Upper lobe of left lung (tissue), 6 donors: ENCODE measurements around the gene CLRN3. TPM values are rescaled to one million over a fixed set of nuclear protein-coding genes. Genes with fewer than 3 reads are reported as not detected.

Experiments
- ATAC-seq, 2 donors: fragments of 200-7000 bp; cut with Tn5 transposase; one replicate each; pipeline ENCODE4 v1.9.1; 2022; ENCODE audit warnings: mild to moderate bottlenecking in 2 of 2, moderate library complexity in 2 of 2; ENCODE audit not compliant: low FRiP score in 2 of 2
- DNase-seq, 2 donors: peaks; one replicate each; pipeline ENCODE4 v3.0.0-alpha.2; 2019 to 2020
- H3K27ac ChIP-seq, 4 donors: fragments of 200-600 bp; sonication (generic); one replicate each; pipeline ENCODE4 v1.5.1; 2016 to 2019
- H3K27me3 ChIP-seq, 4 donors: fragments of 200-600 bp; sonication (generic); one replicate each; pipeline ENCODE4 v1.5.1; 2017 to 2019
- H3K36me3 ChIP-seq, 4 donors: fragments of 200-600 bp; sonication (generic); one replicate each; pipeline ENCODE4 v1.5.1; 2016 to 2019
- H3K4me1 ChIP-seq, 4 donors: fragments of 200-600 bp; sonication (generic); one replicate each; pipeline ENCODE4 v1.5.1; 2018 to 2019
- H3K4me3 ChIP-seq, 4 donors: fragments of 200-600 bp; sonication (generic); one replicate each; pipeline ENCODE4 v1.5.1; 2017 to 2019; ENCODE audit warnings: mild to moderate bottlenecking in 2 of 4, moderate library complexity in 1 of 4
- H3K9me3 ChIP-seq, 4 donors: fragments of 200-600 bp; sonication (generic); one replicate each; pipeline ENCODE4 v1.5.1; 2018 to 2019
- EP300 ChIP-seq, 4 donors: sonication (generic); formaldehyde crosslinking; IDR thresholded peaks; one replicate each; pipeline ENCODE4 v1.5.1; 2017; ENCODE audit warnings: antibody characterized with exemption in 4 of 4, control low read depth in 2 of 4
- POLR2A ChIP-seq, 4 donors: fragments of 450-650 bp; IDR thresholded peaks; one replicate each; pipeline ENCODE4 v1.5.1; 2016 to 2017; ENCODE audit warnings: antibody characterized with exemption in 4 of 4, mild to moderate bottlenecking in 2 of 4
- POLR2AphosphoS5 ChIP-seq, 2 donors: sonication (generic); formaldehyde crosslinking; IDR thresholded peaks; one replicate each; pipeline ENCODE4 v1.5.1; 2017; ENCODE audit warnings: antibody characterized with exemption in 2 of 2
- WGBS, 2 donors: methylation state at CpG; one replicate each; pipeline ENCODE4 v1.1.5; 2017 to 2018; 5-methylcytosine and 5-hydroxymethylcytosine counted together
- total RNA-seq, 6 donors: library from RNA; depleted of rRNA in 4 of 6; stranded (reverse); fragments of >200 nt in 4 of 6; gene quantifications; one replicate each; pipeline versions ENCODE4 v1.1.0 to v1.2.1, GENCODE V29; 2016 to 2021
- TF ChIP-seq, protein P1 (sequence below), 6 experiments: fragments of 450-650 bp in 4 of 6; fragments of 200-600 bp in 2 of 6; sonication (generic) in 2 of 6; IDR thresholded peaks; one replicate each; pipeline ENCODE4 v1.5.1; 2016 to 2019; ENCODE audit warnings: antibody characterized with exemption in 6 of 6
- donor health status: DM: no; HTN: no; CAD: no; lungs with moderate emphysema.
- donor health status: DM: no; HTN: yes; CAD: no; lungs with severe emphysema.

The CLRN3 gene
- total RNA-seq, 6 donors from 2014 or later: 0.37 to 0.49 TPM; not detected in 4

DNA sequence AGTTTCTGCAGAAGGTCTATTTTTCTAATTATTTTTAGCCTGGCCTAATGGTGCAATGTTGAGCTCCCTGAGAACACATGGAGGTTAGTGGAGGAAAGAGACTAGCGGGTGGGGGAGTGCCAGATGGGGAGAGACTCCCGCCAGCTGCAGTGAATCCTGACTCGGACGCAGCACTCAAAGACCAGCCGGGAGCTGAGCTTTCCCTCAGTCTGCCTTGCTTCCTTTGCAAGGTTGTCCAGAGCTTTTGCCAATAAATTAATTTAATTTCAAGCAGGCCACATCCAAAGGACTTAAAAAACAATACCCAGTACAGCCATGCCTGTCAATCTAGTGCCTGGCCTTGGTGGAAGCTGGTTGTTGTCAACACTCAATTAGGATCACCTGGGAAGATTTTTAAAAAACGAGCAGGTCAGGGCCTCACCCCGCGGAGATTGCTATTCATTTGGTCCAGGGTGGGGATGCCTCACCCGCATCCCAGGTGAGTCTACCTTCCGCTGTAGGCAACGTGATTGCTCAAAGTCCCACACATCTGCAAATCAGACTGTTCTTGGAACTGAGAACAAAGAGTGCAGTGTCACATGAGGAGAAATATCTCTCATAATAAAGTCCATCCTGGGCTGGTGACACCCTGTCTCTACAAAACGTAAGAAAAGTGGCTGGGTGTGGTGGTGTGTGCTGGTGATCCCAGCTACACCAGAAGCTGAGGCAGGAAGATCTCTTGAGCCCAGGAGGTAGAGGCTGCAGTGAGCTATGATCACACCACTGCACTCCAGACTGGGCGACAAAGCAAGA lies 4.0 kb downstream of the CLRN3 start:
- H3K9me3 ChIP-seq: no peaks in the 10 kb centered on the region
- H3K4me1 ChIP-seq: peaks cover 0 to 6% (median 2%) of the 10 kb centered on the region in 4 donors
- TF ChIP-seq, protein P1, sequence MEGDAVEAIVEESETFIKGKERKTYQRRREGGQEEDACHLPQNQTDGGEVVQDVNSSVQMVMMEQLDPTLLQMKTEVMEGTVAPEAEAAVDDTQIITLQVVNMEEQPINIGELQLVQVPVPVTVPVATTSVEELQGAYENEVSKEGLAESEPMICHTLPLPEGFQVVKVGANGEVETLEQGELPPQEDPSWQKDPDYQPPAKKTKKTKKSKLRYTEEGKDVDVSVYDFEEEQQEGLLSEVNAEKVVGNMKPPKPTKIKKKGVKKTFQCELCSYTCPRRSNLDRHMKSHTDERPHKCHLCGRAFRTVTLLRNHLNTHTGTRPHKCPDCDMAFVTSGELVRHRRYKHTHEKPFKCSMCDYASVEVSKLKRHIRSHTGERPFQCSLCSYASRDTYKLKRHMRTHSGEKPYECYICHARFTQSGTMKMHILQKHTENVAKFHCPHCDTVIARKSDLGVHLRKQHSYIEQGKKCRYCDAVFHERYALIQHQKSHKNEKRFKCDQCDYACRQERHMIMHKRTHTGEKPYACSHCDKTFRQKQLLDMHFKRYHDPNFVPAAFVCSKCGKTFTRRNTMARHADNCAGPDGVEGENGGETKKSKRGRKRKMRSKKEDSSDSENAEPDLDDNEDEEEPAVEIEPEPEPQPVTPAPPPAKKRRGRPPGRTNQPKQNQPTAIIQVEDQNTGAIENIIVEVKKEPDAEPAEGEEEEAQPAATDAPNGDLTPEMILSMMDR (IDR thresholded peaks at IDR 0.05): no peak
- TF ChIP-seq EP300 (IDR thresholded peaks at IDR 0.05) (no peak), POLR2AphosphoS5 (IDR thresholded peaks at IDR 0.05) (no peak), POLR2A (IDR thresholded peaks at IDR 0.05) (no peak)
- no peak overlapping the region for H3K4me3 ChIP-seq
- H3K36me3 ChIP-seq: no peaks in the 10 kb centered on the region
- no peak for DNase-seq
- no peaks in the 10 kb centered on the region for H3K27me3 ChIP-seq
- no peak for ATAC-seq
- 86 to 91% methylated on average over 13 of the region's 13 CpGs for WGBS, 2 donors
- peak overlapping the region in 1 of 4 donors; percentile 52 for H3K27ac ChIP-seq

DNA sequence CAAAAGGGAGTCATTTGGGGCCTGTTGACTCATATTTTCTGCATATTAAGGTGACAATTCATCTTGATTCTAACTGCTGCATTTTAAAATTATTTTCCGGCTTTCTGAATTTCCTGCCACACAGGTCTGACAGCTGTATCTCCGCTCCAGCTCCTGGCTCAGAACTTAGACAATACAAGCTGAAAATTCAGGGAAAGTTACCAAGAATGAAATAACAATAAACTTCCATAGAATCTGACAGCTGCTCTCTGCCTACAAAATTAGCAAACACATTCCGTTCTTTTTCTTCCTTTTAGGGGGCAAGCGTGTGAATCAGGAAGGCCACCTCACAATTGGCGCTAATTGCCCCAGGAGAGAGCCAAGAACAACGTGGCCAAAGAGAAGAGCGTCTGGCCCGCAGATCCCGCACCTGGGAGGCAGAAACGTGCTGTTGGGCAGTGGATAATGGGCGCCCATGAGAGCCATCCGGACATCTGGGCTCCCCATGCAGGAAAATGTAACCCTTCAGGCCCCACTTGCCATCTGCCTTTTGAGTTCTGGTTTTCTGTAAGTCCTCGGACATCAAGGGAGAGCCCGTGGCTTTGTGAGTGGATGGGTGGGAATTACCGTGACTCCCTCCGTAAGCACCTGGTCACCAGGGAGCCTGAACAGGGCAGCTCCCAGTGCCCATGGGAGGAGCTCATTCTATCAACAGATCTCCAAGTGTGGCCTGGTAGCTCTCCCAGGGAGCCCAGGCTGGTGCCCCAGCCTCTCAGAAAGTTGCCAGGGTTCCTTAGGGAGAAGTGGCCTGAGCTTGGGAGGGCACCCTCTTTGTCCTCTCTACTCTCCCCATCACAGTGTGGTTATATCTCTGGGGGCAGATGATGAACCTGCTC lies 5.0 kb downstream of the CLRN3 start:
- 72 to 73% methylated on average over 14 to 16 of the region's 16 CpGs for WGBS, 2 donors
- Histone ChIP-seq H3K4me3 (no peak overlapping the region), H3K27ac (no peak overlapping the region), H3K27me3 (no peaks in the 10 kb centered on the region), H3K9me3 (no peaks in the 10 kb centered on the region), H3K4me1 (peaks cover 0 to 6% (median 2%) of the 10 kb centered on the region in 4 donors), H3K36me3 (no peaks in the 10 kb centered on the region)
- ATAC-seq: no peak
- no peak for TF ChIP-seq POLR2AphosphoS5 (IDR thresholded peaks at IDR 0.05)
- TF ChIP-seq, protein P1 (IDR thresholded peaks at IDR 0.05): no peak
- no peak for DNase-seq

DNA sequence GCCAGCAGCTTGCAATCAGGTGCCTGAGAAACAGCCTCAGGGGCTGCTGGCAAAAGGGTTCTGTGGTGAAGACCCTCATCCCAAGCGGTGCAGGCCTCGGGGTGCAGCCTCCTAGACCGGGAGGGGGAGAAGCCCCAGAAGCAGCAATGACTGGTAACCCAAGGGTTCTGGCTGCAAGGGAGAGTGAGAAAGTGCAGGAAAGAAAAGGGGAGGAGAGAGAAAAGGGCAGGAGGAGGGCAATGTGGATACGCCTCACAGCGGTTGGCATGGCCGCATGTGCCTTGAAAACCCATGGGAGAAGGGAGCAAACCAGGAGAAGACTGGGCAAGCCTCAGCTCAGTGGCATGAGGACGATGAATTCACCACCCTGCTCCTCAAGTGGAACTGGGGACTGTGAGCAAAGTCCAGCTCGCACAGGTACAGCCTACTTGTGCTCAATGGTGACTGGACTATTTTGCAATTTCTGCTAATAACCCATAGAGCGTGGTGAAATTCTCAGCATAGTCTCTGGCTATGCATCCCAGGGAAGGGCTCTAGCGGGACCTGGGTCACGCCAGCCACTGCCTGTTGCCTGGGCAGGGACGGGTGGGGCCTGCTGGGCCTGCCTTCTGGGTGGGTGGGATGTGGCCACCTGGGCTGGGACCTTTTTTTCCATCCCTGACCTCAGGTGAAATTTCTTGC lies 6.2 kb downstream of the CLRN3 start:
- TF ChIP-seq EP300 (IDR thresholded peaks at IDR 0.05): no peak
- TF ChIP-seq, protein P1 (IDR thresholded peaks at IDR 0.05): no peak
- TF ChIP-seq POLR2A (IDR thresholded peaks at IDR 0.05): no peak
- no peak for TF ChIP-seq POLR2AphosphoS5 (IDR thresholded peaks at IDR 0.05)
- ATAC-seq: no peak
- no peaks in the 10 kb centered on the region for H3K9me3 ChIP-seq
- no peak overlapping the region for H3K27ac ChIP-seq
- no peaks in the 10 kb centered on the region for H3K27me3 ChIP-seq
- no peak overlapping the region for H3K4me3 ChIP-seq
- peak in 1 of 2 donors; percentile 44 for DNase-seq
- 89 to 98% methylated on average over 7 to 12 of the region's 12 CpGs for WGBS, 2 donors
- peaks cover 0 to 7% (median 3%) of the 10 kb centered on the region in 4 donors for H3K4me1 ChIP-seq
- H3K36me3 ChIP-seq: no peaks in the 10 kb centered on the region

DNA sequence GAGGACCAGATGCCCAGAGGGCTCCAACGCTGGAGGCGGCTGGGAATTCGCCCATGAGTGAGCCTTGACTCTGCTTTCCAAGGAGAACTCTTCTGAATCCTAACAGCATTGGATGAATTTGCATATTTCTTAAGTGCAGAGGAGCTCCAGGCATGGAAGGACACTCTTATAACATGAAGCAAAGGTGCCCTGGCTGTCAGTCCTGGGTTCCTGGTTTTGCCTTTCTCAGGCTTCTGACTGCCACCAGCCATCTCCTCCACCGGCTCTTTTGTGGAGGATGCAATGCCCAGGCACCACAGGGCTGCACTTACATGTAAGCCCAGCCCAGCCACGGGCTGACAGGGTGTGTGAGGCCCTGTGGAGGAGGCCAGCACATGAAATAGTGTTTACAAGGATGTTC lies 8.2 kb downstream of the CLRN3 start:
- Histone ChIP-seq H3K27me3 (no peaks in the 10 kb centered on the region), H3K27ac (no peak overlapping the region), H3K36me3 (no peaks in the 10 kb centered on the region), H3K9me3 (no peaks in the 10 kb centered on the region), H3K4me3 (no peak overlapping the region), H3K4me1 (peaks cover 0 to 16% (median 5%) of the 10 kb centered on the region in 4 donors)
- ATAC-seq: no peak
- no peak for DNase-seq
- 88 to 92% methylated on average over 4 to 5 of the region's 5 CpGs for WGBS, 2 donors
- no peak for TF ChIP-seq POLR2AphosphoS5 (IDR thresholded peaks at IDR 0.05)
- TF ChIP-seq, protein P1 (IDR thresholded peaks at IDR 0.05): no peak
- TF ChIP-seq POLR2A (IDR thresholded peaks at IDR 0.05): no peak
- TF ChIP-seq EP300 (IDR thresholded peaks at IDR 0.05): no peak
